Hepatocyte (in vitro differentiated cells): ENCODE measurements around the gene L3MBTL1.

Experiments
- CTCF ChIP-seq: fragments of 200-600 bp; sonication (generic); IDR thresholded peaks from 2 replicates; pipeline ENCODE4 v1.5.1; 2016; ENCODE audit warnings: antibody characterized with exemption, mild to moderate bottlenecking; ENCODE audit not compliant: poor library complexity
- EZH2 ChIP-seq: fragments of 200-600 bp; sonication (generic); IDR thresholded peaks from 2 replicates; pipeline ENCODE4 v1.6.1; 2016; ENCODE audit warnings: antibody characterized with exemption, mild to moderate bottlenecking, borderline replicate concordance

GRCh38 chr20:43533060-43533459, 25.6 kb downstream of the L3MBTL1 start:
- TF ChIP-seq EZH2 (no peak), CTCF (no peak)
